ENCODE data around the gene TMCO4.

TMCO4 gene

GRCh38 chr1:19769211-19769932 is 30.3 kb downstream of the TMCO4 start:
- no peak for TF ChIP-seq ZNF174 (tag by site-specific recombination; IDR thresholded peaks at IDR 0.05)
- TF ChIP-seq ZNF664 (tag by site-specific recombination; IDR thresholded peaks at IDR 0.05), result no peak
- no peak for TF ChIP-seq ZNF133 (tag by site-specific recombination; IDR thresholded peaks at IDR 0.05)
- no peak for TF ChIP-seq ZBTB21 (tag by site-specific recombination; IDR thresholded peaks at IDR 0.05)
- TF ChIP-seq ZNF354C (tag by site-specific recombination; IDR thresholded peaks at IDR 0.05; ENCODE audit: borderline replicate concordance, low read depth), result no peak
- no peak for TF ChIP-seq ZBTB48 (tag by site-specific recombination; IDR thresholded peaks at IDR 0.05)
- TF ChIP-seq GFI1B (tag by site-specific recombination; IDR thresholded peaks at IDR 0.05), result no peak
- no peak for TF ChIP-seq ZXDB (tag by site-specific recombination; IDR thresholded peaks at IDR 0.05)
- no peak for TF ChIP-seq ZNF350 (tag by site-specific recombination; IDR thresholded peaks at IDR 0.05)
- no peak for TF ChIP-seq TCF7L2 (IDR thresholded peaks at IDR 0.05; ENCODE audit: borderline replicate concordance, low read depth, low read length)
- TF ChIP-seq EGR2 (tag by site-specific recombination; IDR thresholded peaks at IDR 0.05; ENCODE audit: low read depth), result no peak
- TF ChIP-seq ZNF37A (tag by site-specific recombination; IDR thresholded peaks at IDR 0.05), result no peak
- no peak for TF ChIP-seq ZBTB11 (tag by site-specific recombination; conservative IDR thresholded peaks at IDR 0.05; ENCODE audit: low read depth)
- no peak for TF ChIP-seq ZIC2 (tag by site-specific recombination; IDR thresholded peaks at IDR 0.05)
- TF ChIP-seq BCL11B (tag by site-specific recombination; IDR thresholded peaks at IDR 0.05; ENCODE audit: low read depth), result no peak
- ChIA-PET CTCF (no interaction called here), POLR2A (no interaction called here)
- H3K36me3 ChIP-seq (ENCODE audit: control insufficient read depth in 2 of 2, insufficient read depth in 1 of 2, low read length in 2 of 2), result no peaks in the 10 kb centered on the region
- H3K9me3 ChIP-seq (ENCODE audit: control insufficient read depth, insufficient read depth, low read depth, low read length), result no peaks in the 10 kb centered on the region
- no peak overlapping the region for H3K4me3 ChIP-seq (ENCODE audit: low read depth, low read length)
- H3K27ac ChIP-seq (ENCODE audit: extremely low read depth, low read depth, low read length), result no peak overlapping the region
- no peaks in the 10 kb centered on the region for H3K4me1 ChIP-seq (ENCODE audit: control insufficient read depth, insufficient read depth, low read length)

- CTCF ChIA-PET, result interaction anchor here (0.5 kb wide), 1 partner anchor 108 kb away, joined by 5 read pairs; no protein-coding TSS in a partner anchor
- Histone ChIP-seq H3K36me3 (ENCODE audit: control insufficient read depth in 2 of 2, insufficient read depth in 1 of 2, low read length in 2 of 2) (no peaks in the 10 kb centered on the region), H3K4me3 (ENCODE audit: low read depth, low read length) (no peak overlapping the region), H3K27ac (ENCODE audit: extremely low read depth, low read depth, low read length) (no peak overlapping the region), H3K9me3 (ENCODE audit: control insufficient read depth, insufficient read depth, low read depth, low read length) (no peaks in the 10 kb centered on the region), H3K4me1 (ENCODE audit: control insufficient read depth, insufficient read depth, low read length) (no peaks in the 10 kb centered on the region)
- POLR2A ChIA-PET, result no interaction called here
- TF ChIP-seq ZNF664 (tag by site-specific recombination; IDR thresholded peaks at IDR 0.05), result no peak
- no peak for TF ChIP-seq ZNF202 (tag by site-specific recombination; IDR thresholded peaks at IDR 0.05; ENCODE audit: borderline replicate concordance)
- no peak for TF ChIP-seq SP3 (tag by site-specific recombination; IDR thresholded peaks at IDR 0.05)
- no peak for TF ChIP-seq REST (tag by site-specific recombination; IDR thresholded peaks at IDR 0.05)
- TF ChIP-seq SCRT2 (tag by site-specific recombination; IDR thresholded peaks at IDR 0.05), result no peak
- TF ChIP-seq ZNF488 (tag by site-specific recombination; IDR thresholded peaks at IDR 0.05), result no peak
- no peak for TF ChIP-seq ZNF2 (tag by site-specific recombination; IDR thresholded peaks at IDR 0.05)
- no peak for TF ChIP-seq ZNF133 (tag by site-specific recombination; IDR thresholded peaks at IDR 0.05)
- TF ChIP-seq ZNF449 (tag by site-specific recombination; IDR thresholded peaks at IDR 0.05), result no peak
- no peak for TF ChIP-seq GLIS2 (tag by site-specific recombination; IDR thresholded peaks at IDR 0.05)
- TF ChIP-seq ZFP37 (tag by site-specific recombination; IDR thresholded peaks at IDR 0.05), result no peak
Measured at GRCh38 chr1:19768353-19769210, 31.1 kb downstream of the TMCO4 start.
